ENCODE measurements around the gene GUCA2A.

DNA sequence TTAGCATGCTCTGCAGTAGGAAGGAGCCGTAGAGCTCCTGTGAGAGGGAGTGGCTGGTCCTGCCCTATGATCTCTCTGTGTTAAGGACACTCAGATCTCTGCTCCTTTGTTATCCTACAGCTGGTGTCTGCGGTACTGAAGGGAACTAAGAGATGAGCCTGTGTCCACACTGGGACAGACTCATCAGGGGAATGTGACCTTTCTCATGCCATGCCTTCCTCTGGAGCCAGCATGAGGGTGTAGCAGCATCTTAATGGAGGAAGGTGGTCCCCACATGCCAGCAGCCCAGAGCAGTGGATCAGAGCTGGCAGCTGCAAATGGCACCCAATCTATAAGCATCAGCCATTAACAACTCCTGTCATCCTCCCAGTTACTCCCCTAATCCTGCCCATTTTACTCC lies 36.0 kb downstream of the GUCA2A start:
- TF ChIP-seq, protein P1, sequence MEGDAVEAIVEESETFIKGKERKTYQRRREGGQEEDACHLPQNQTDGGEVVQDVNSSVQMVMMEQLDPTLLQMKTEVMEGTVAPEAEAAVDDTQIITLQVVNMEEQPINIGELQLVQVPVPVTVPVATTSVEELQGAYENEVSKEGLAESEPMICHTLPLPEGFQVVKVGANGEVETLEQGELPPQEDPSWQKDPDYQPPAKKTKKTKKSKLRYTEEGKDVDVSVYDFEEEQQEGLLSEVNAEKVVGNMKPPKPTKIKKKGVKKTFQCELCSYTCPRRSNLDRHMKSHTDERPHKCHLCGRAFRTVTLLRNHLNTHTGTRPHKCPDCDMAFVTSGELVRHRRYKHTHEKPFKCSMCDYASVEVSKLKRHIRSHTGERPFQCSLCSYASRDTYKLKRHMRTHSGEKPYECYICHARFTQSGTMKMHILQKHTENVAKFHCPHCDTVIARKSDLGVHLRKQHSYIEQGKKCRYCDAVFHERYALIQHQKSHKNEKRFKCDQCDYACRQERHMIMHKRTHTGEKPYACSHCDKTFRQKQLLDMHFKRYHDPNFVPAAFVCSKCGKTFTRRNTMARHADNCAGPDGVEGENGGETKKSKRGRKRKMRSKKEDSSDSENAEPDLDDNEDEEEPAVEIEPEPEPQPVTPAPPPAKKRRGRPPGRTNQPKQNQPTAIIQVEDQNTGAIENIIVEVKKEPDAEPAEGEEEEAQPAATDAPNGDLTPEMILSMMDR (tag by site-specific recombination; IDR thresholded peaks at IDR 0.05) = no peak
- TF ChIP-seq ZNF350 (tag by site-specific recombination; IDR thresholded peaks at IDR 0.05) = no peak
- TF ChIP-seq ZBTB20 (tag by site-specific recombination; IDR thresholded peaks at IDR 0.05) = no peak
- TF ChIP-seq ZNF221 (tag by site-specific recombination; IDR thresholded peaks at IDR 0.05; ENCODE audit: borderline replicate concordance) = no peak
- no peak for TF ChIP-seq HOXA7 (CRISPR knock-in tag; IDR thresholded peaks at IDR 0.05; ENCODE audit: borderline replicate concordance)
- TF ChIP-seq ZNF510 (tag by site-specific recombination; IDR thresholded peaks at IDR 0.05; ENCODE audit: insufficient replicate concordance) = no peak

All from HEK293 (cell line).